Caco-2 (cell line): Measurements from ENCODE around the gene HAPSTR1. TPM values are rescaled to one million over a fixed set of nuclear protein-coding genes. Genes with fewer than 3 reads are reported as not detected.

Experiments
- BruUV-seq: library from RNA; stranded (reverse); fragments of 400-500 nt; replicated peaks from 2 replicates; lab custom pipeline; 2021; lab: Mats Ljungman, UMichigan
- CTCF ChIA-PET: fragments of 300-600 bp; sonication (Branson Sonifier 250); formaldehyde crosslinking; loops from one replicate; lab custom pipeline; 2022; ENCODE audit warnings: antibody characterized with exemption; lab: Charles Lee
- POLR2A ChIA-PET: fragments of 300-600 bp; sonication (Branson Sonifier 250); formaldehyde crosslinking; loops from one replicate; lab custom pipeline; 2022; ENCODE audit warnings: antibody characterized with exemption; lab: Charles Lee
- DNase-seq, 2 experiments: peaks; one replicate each; pipeline versions ENCODE4 v3.0.0 to v3.0.0-alpha.2; 2020 to 2022
- H3K27me3 ChIP-seq: replicated peaks from 2 replicates; pipeline ENCODE4 v1.6.0; 2011; ENCODE audit warnings: low read length; ENCODE audit not compliant: control insufficient read depth, insufficient read depth
- H3K36me3 ChIP-seq: 2 replicates; pipeline ENCODE4 v1.5.1; 2011; ENCODE audit warnings: low read length; ENCODE audit not compliant: control insufficient read depth, insufficient read depth
- H3K4me1 ChIP-seq: fragments of 250-450 bp; sonication (Bioruptor Pico); 2 replicates; pipeline ENCODE4 v1.5.1; 2020; ENCODE audit warnings: mild to moderate bottlenecking
- H3K4me3 ChIP-seq: 2 replicates; pipeline ENCODE4 v1.5.1; 2011; ENCODE audit warnings: low read depth, mild to moderate bottlenecking, control low read depth, low read length
- H3K9me3 ChIP-seq: fragments of 250-450 bp; sonication (Bioruptor Pico); 2 replicates; pipeline ENCODE4 v1.5.1; 2020; ENCODE audit warnings: mild to moderate bottlenecking, moderate library complexity
- H3K27ac Mint-ChIP-seq: one replicate; pipeline ENCODE4 v1.8.0; 2022; ENCODE audit warnings: mixed read lengths; ENCODE audit not compliant: unreplicated experiment
- H3K27me3 Mint-ChIP-seq: one replicate; pipeline ENCODE4 v1.8.0; 2022; ENCODE audit warnings: mixed read lengths; ENCODE audit not compliant: insufficient read depth, unreplicated experiment
- H3K36me3 Mint-ChIP-seq: one replicate; pipeline ENCODE4 v1.8.0; 2022; ENCODE audit warnings: mild to moderate bottlenecking, mixed read lengths; ENCODE audit not compliant: insufficient read depth, unreplicated experiment
- H3K4me1 Mint-ChIP-seq: one replicate; pipeline ENCODE4 v1.8.0; 2022; ENCODE audit warnings: low read depth, mixed read lengths; ENCODE audit not compliant: unreplicated experiment
- H3K4me3 Mint-ChIP-seq: one replicate; pipeline ENCODE4 v1.8.0; 2022; ENCODE audit warnings: mild to moderate bottlenecking, moderate library complexity, mixed read lengths; ENCODE audit not compliant: unreplicated experiment
- H3K9me3 Mint-ChIP-seq: one replicate; pipeline ENCODE4 v1.8.0; 2022; ENCODE audit warnings: mixed read lengths; ENCODE audit not compliant: unreplicated experiment
- intact Hi-C: fragments of 100-400 bp; cut with micrococcal nuclease; formaldehyde crosslinking; loops from one replicate; pipeline ENCODE4 v1.10.0; 2022; ENCODE audit not compliant: unreplicated experiment
- total RNA-seq: library from RNA; stranded (reverse); gene quantifications from 2 replicates; pipeline ENCODE4 v1.2.3, GENCODE V29; 2022
- TF ChIP-seq, protein P1 (sequence below), 2 experiments: fragments of 200-600 bp in 1 of 2; IDR thresholded peaks; 1 replicate in 1 of 2; 2 replicates in 1 of 2; pipeline versions ENCODE4 v1.5.1 to v1.8.0; 2011 to 2022; ENCODE audit warnings: antibody characterized with exemption in 1 of 2, control low read depth in 1 of 2, inconsistent platforms in 1 of 2, low read depth in 1 of 2, low read length in 1 of 2, mild to moderate bottlenecking in 1 of 2, moderate library complexity in 1 of 2; ENCODE audit not compliant: insufficient read depth in 1 of 2, severe bottlenecking in 1 of 2, unreplicated experiment in 1 of 2

The HAPSTR1 gene
- total RNA-seq, 1 experiment from 2014 or later = 47.1 TPM

DNA sequence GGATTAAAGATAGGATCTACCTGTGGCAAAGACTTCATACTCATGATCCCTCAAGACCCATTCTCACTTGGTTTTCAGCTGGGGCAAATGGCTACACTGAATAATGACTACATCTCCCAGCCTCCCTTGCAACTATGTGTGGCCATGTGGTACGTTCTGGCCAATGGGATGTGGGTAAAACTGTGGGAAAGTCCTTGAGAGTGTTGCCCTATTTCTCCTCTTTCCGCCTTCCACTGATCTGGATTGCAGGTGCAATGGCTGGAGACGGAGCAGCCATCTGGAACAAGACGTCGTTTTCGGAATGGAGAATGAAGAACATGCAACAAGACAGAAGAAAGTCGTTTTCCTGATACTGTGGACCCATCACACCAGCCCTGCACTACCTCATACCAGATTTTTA, 48.5 kb downstream of the HAPSTR1 start:
- Mint-ChIP-seq H3K9me3 (no peaks in the 10 kb centered on the region), H3K27ac (no peak overlapping the region), H3K27me3 (no peaks in the 10 kb centered on the region), H3K36me3 (peaks cover 11% of the 10 kb centered on the region), H3K4me1 (no peaks in the 10 kb centered on the region), H3K4me3 (no peak overlapping the region)
- H3K4me3 ChIP-seq = no peak overlapping the region
- DNase-seq = peak; percentile 49 to 50
- no peaks in the 10 kb centered on the region for H3K27me3 ChIP-seq
- H3K9me3 ChIP-seq = no peaks in the 10 kb centered on the region
- H3K4me1 ChIP-seq = no peaks in the 10 kb centered on the region
- ChIA-PET CTCF (no interaction called here), POLR2A (interaction anchor here (0.7 kb wide), 1 partner anchor 48 kb away, joined by 3 read pairs; the partner anchor contains the start of gene HAPSTR1)
- intact Hi-C loops = loop anchor here (2.0 kb wide), 1 partner anchor 21 kb away; no protein-coding TSS in a partner anchor
- TF ChIP-seq, protein P1, sequence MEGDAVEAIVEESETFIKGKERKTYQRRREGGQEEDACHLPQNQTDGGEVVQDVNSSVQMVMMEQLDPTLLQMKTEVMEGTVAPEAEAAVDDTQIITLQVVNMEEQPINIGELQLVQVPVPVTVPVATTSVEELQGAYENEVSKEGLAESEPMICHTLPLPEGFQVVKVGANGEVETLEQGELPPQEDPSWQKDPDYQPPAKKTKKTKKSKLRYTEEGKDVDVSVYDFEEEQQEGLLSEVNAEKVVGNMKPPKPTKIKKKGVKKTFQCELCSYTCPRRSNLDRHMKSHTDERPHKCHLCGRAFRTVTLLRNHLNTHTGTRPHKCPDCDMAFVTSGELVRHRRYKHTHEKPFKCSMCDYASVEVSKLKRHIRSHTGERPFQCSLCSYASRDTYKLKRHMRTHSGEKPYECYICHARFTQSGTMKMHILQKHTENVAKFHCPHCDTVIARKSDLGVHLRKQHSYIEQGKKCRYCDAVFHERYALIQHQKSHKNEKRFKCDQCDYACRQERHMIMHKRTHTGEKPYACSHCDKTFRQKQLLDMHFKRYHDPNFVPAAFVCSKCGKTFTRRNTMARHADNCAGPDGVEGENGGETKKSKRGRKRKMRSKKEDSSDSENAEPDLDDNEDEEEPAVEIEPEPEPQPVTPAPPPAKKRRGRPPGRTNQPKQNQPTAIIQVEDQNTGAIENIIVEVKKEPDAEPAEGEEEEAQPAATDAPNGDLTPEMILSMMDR (IDR thresholded peaks at IDR 0.05; ENCODE audit: insufficient read depth in 1 of 2, low read depth in 1 of 2, low read length in 1 of 2, severe bottlenecking in 1 of 2, unreplicated experiment in 1 of 2) = no peak
- no peaks in the 10 kb centered on the region for H3K36me3 ChIP-seq
- BruUV-seq = no TSS peak

Other genes starting within 250 kb of the HAPSTR1 start
- 103 and 105 TPM in 2 replicates for gene CARHSP1, start 222.6 kb upstream of the HAPSTR1 start, total RNA-seq
- not detected in 2 replicates for gene LITAFD, start 209.3 kb upstream of the HAPSTR1 start, total RNA-seq
- gene USP7, start 127.7 kb upstream of the HAPSTR1 start, total RNA-seq = 139 and 148 TPM in 2 replicates